ACC112 (cell line): ENCODE data around the gene REP15.

Source experiments
- H2AFZ ChIP-seq: fragments of 200-600 bp; sonication (generic); one replicate; pipeline ENCODE4 v1.6.0; 2017; ENCODE audit warnings: antibody characterized with exemption, low read length; ENCODE audit not compliant: unreplicated experiment
- H3K27ac ChIP-seq: fragments of 200-600 bp; sonication (generic); 2 replicates; pipeline ENCODE4 v1.5.1; 2014; ENCODE audit warnings: low read depth, mild to moderate bottlenecking, antibody characterized with exemption, low read length, moderate library complexity
- H3K27me3 ChIP-seq: fragments of 200-600 bp; sonication (generic); 2 replicates; pipeline ENCODE4 v1.6.1; 2014; ENCODE audit warnings: mild to moderate bottlenecking, antibody characterized with exemption, low read length, moderate library complexity, mixed read lengths; ENCODE audit not compliant: insufficient read depth
- H3K36me3 ChIP-seq: fragments of 200-600 bp; sonication (generic); 2 replicates; pipeline ENCODE4 v1.6.1; 2016; ENCODE audit warnings: mild to moderate bottlenecking, antibody characterized with exemption, low read length, moderate library complexity, mixed read lengths; ENCODE audit not compliant: insufficient read depth
- H3K4me1 ChIP-seq: fragments of 200-600 bp; sonication (generic); one replicate; pipeline ENCODE4 v1.6.1; 2016; ENCODE audit warnings: low read length, mixed read lengths; ENCODE audit not compliant: insufficient read depth, unreplicated experiment, control insufficient read depth
- H3K4me3 ChIP-seq: fragments of 200-600 bp; sonication (generic); 2 replicates; pipeline ENCODE4 v1.5.1; 2014; ENCODE audit warnings: mild to moderate bottlenecking, low read depth, low read length
- H3K79me2 ChIP-seq: fragments of 200-600 bp; sonication (generic); one replicate; pipeline ENCODE4 v1.6.0; 2016; ENCODE audit warnings: low read length; ENCODE audit not compliant: control insufficient read depth, unreplicated experiment, insufficient read depth

REP15 gene

GRCh38 chr12:27696864-27697564 is 767 bp downstream of the REP15 start:
- no peak overlapping the region for H3K27ac ChIP-seq

GRCh38 chr12:27703720-27704452 is 7.6 kb downstream of the REP15 start:
- Histone ChIP-seq H2AFZ (peak overlapping the region; percentile 83), H3K4me3 (no peak overlapping the region), H3K79me2 (no peaks in the 10 kb centered on the region), H3K36me3 (no peaks in the 10 kb centered on the region), H3K4me1 (peaks cover 6% of the 10 kb centered on the region), H3K27me3 (no peaks in the 10 kb centered on the region), H3K27ac (no peak overlapping the region)

More at GRCh38 chr12:27696864-27697564, 767 bp downstream of the REP15 start:
- H3K79me2 ChIP-seq, result no peaks in the 10 kb centered on the region
- H3K36me3 ChIP-seq, result peaks cover 16% of the 10 kb centered on the region
- H2AFZ ChIP-seq, result no peak overlapping the region
- no peaks in the 10 kb centered on the region for H3K27me3 ChIP-seq
- no peaks in the 10 kb centered on the region for H3K4me1 ChIP-seq
- no peak overlapping the region for H3K4me3 ChIP-seq

- Histone ChIP-seq H3K79me2 (no peaks in the 10 kb centered on the region), H2AFZ (no peak overlapping the region), H3K27me3 (no peaks in the 10 kb centered on the region), H3K4me3 (no peak overlapping the region), H3K36me3 (no peaks in the 10 kb centered on the region), H3K27ac (no peak overlapping the region), H3K4me1 (peaks cover 6% of the 10 kb centered on the region)
Measured at GRCh38 chr12:27705263-27705662, 9.0 kb downstream of the REP15 start.

GRCh38 chr12:27707216-27707615 is 11.0 kb downstream of the REP15 start:
- Histone ChIP-seq H3K36me3 (no peaks in the 10 kb centered on the region), H3K27me3 (no peaks in the 10 kb centered on the region), H3K4me1 (peaks cover 11% of the 10 kb centered on the region), H3K79me2 (peaks cover 15% of the 10 kb centered on the region), H3K27ac (no peak overlapping the region), H2AFZ (no peak overlapping the region), H3K4me3 (no peak overlapping the region)

- Histone ChIP-seq H3K27ac (no peak overlapping the region), H3K4me3 (peak overlapping the region; percentile 99; the same call in 1 of the 2 replicates), H3K79me2 (peaks cover 37% of the 10 kb centered on the region), H3K27me3 (no peaks in the 10 kb centered on the region), H2AFZ (no peak overlapping the region), H3K4me1 (peaks cover 8% of the 10 kb centered on the region), H3K36me3 (no peaks in the 10 kb centered on the region)
Measured at GRCh38 chr12:27709212-27709931, 13.1 kb downstream of the REP15 start.

- Histone ChIP-seq H3K27ac (peak overlapping the region; percentile 73), H3K4me3 (peak overlapping the region; percentile 99), H3K27me3 (no peaks in the 10 kb centered on the region), H2AFZ (peak overlapping the region; percentile 98), H3K36me3 (0 out of 2 replicates have a peak, but pooled peaks cover 3% of the 10 kb centered on the region), H3K79me2 (peaks cover 42% of the 10 kb centered on the region), H3K4me1 (peaks cover 8% of the 10 kb centered on the region)
Measured at GRCh38 chr12:27709932-27710591, 13.8 kb downstream of the REP15 start.

- H3K27me3 ChIP-seq, result no peaks in the 10 kb centered on the region
- H3K4me1 ChIP-seq, result peaks cover 8% of the 10 kb centered on the region
- peaks cover 47% of the 10 kb centered on the region for H3K79me2 ChIP-seq
- H3K27ac ChIP-seq, result peak within 1 kb of the TSS; percentile 73
- peak within 1 kb of the TSS; percentile 99 for H3K4me3 ChIP-seq
- peaks cover 6% of the 10 kb centered on the region; the same call in 1 of the 2 replicates for H3K36me3 ChIP-seq
- peak within 1 kb of the TSS; percentile 98 for H2AFZ ChIP-seq
Measured at GRCh38 chr12:27710592-27711316, 14.5 kb downstream of the REP15 start, which contains the start of gene MRPS35. MRPS35 (plus strand) TSS chr12:27710832; CDS start chr12:27710844, 12 bp downstream.

- peak overlapping the region; percentile 98 for H2AFZ ChIP-seq
- peak overlapping the region; percentile 36; the same call in 1 of the 2 replicates for H3K27ac ChIP-seq
- no peaks in the 10 kb centered on the region for H3K27me3 ChIP-seq
- H3K4me3 ChIP-seq, result peak overlapping the region; percentile 99
- peaks cover 8% of the 10 kb centered on the region for H3K4me1 ChIP-seq
- H3K79me2 ChIP-seq, result peaks cover 49% of the 10 kb centered on the region
- peaks cover 6% of the 10 kb centered on the region for H3K36me3 ChIP-seq
Measured at GRCh38 chr12:27711317-27711682, 15.1 kb downstream of the REP15 start.

GRCh38 chr12:27711967-27712366 is 15.7 kb downstream of the REP15 start:
- H3K4me1 ChIP-seq, result peaks cover 8% of the 10 kb centered on the region
- peaks cover 49% of the 10 kb centered on the region for H3K79me2 ChIP-seq
- H3K36me3 ChIP-seq, result peaks cover 6% of the 10 kb centered on the region
- no peak overlapping the region for H2AFZ ChIP-seq
- no peaks in the 10 kb centered on the region for H3K27me3 ChIP-seq
- no peak overlapping the region for H3K27ac ChIP-seq
- H3K4me3 ChIP-seq, result peak overlapping the region; percentile 99
